Effector memory CD8-positive, alpha-beta T cell (primary cell): ENCODE data around the gene HDAC7.
A peak's percentile ranks its signal among the peaks of the same experiment; 100 is the strongest.

Source experiments
- ATAC-seq: fragments of 150-1000 bp; cut with Tn5 transposase; replicated peaks from 2 replicates; pipeline ENCODE4 v1.10.0; 2021; ENCODE audit warnings: mild to moderate bottlenecking, moderate library complexity
- DNase-seq, 3 experiments: peaks; one replicate each; pipeline ENCODE4 v3.0.0; 2021
- H3K27ac Mint-ChIP-seq, 2 donors: one replicate each; pipeline ENCODE4 v1.8.0; 2022; ENCODE audit warnings: mild to moderate bottlenecking in 2 of 2, mixed read lengths in 2 of 2, moderate library complexity in 2 of 2
- H3K27me3 Mint-ChIP-seq, 2 donors: one replicate each; pipeline ENCODE4 v1.8.0; 2022; ENCODE audit warnings: mixed read lengths in 2 of 2
- H3K36me3 Mint-ChIP-seq: one replicate; pipeline ENCODE4 v1.8.0; 2022; ENCODE audit warnings: mild to moderate bottlenecking, moderate library complexity, mixed read lengths; ENCODE audit not compliant: insufficient read depth
- H3K4me1 Mint-ChIP-seq, 2 donors: one replicate each; pipeline ENCODE4 v1.8.0; 2022; ENCODE audit warnings: low read depth in 2 of 2, mixed read lengths in 2 of 2
- H3K4me3 Mint-ChIP-seq, 2 donors: one replicate each; pipeline ENCODE4 v1.8.0; 2022; ENCODE audit warnings: mild to moderate bottlenecking in 2 of 2, mixed read lengths in 2 of 2, moderate library complexity in 2 of 2
- H3K9me3 Mint-ChIP-seq, 2 donors: one replicate each; pipeline ENCODE4 v1.8.0; 2022; ENCODE audit warnings: mixed read lengths in 2 of 2

The HDAC7 gene

GRCh38 chr12:47798382-47798948 is 21.2 kb downstream of the HDAC7 start:
- Mint-ChIP-seq H3K27ac (no peak overlapping the region), H3K27me3 (no peaks in the 10 kb centered on the region), H3K9me3 (no peaks in the 10 kb centered on the region), H3K4me3 (no peak overlapping the region), H3K36me3 (peaks cover 38% of the 10 kb centered on the region), H3K4me1 (peaks cover 32 to 34% of the 10 kb centered on the region in 2 donors)
- DNase-seq (no peak), ATAC-seq (no peak)

- Mint-ChIP-seq H3K9me3 (no peaks in the 10 kb centered on the region), H3K27me3 (no peaks in the 10 kb centered on the region), H3K4me1 (peaks cover 24% of the 10 kb centered on the region in 2 donors), H3K4me3 (no peak overlapping the region), H3K36me3 (peaks cover 46% of the 10 kb centered on the region), H3K27ac (peak overlapping the region; percentile 36 to 45)
- ATAC-seq (peak; percentile 84), DNase-seq (peak; percentile 27 to 38 (median 33))
Measured at GRCh38 chr12:47797441-47797840, 22.3 kb downstream of the HDAC7 start.

- Mint-ChIP-seq H3K4me3 (no peak overlapping the region), H3K27me3 (no peaks in the 10 kb centered on the region), H3K4me1 (peaks cover 14 to 15% of the 10 kb centered on the region in 2 donors), H3K9me3 (no peaks in the 10 kb centered on the region), H3K36me3 (peaks cover 56% of the 10 kb centered on the region), H3K27ac (no peak overlapping the region)
- no peak for DNase-seq
- ATAC-seq: no peak
Measured at GRCh38 chr12:47795814-47796411, 23.8 kb downstream of the HDAC7 start.

- peak overlapping the region in 1 of 2 donors; percentile 46 for H3K27ac Mint-ChIP-seq
- DNase-seq: no peak
- H3K27me3 Mint-ChIP-seq: no peaks in the 10 kb centered on the region
- no peak for ATAC-seq
- no peaks in the 10 kb centered on the region for H3K9me3 Mint-ChIP-seq
- H3K36me3 Mint-ChIP-seq: peaks cover 60% of the 10 kb centered on the region
- H3K4me1 Mint-ChIP-seq: peaks cover 9 to 12% of the 10 kb centered on the region in 2 donors
- no peak overlapping the region for H3K4me3 Mint-ChIP-seq
Measured at GRCh38 chr12:47795121-47795813, 24.4 kb downstream of the HDAC7 start.

GRCh38 chr12:47794679-47795078 is 25.0 kb downstream of the HDAC7 start:
- Mint-ChIP-seq H3K27me3 (no peaks in the 10 kb centered on the region), H3K4me1 (peaks cover 9% of the 10 kb centered on the region in 2 donors), H3K36me3 (peaks cover 60% of the 10 kb centered on the region), H3K9me3 (no peaks in the 10 kb centered on the region), H3K27ac (no peak overlapping the region), H3K4me3 (no peak overlapping the region)
- ATAC-seq (no peak), DNase-seq (no peak)

GRCh38 chr12:47793015-47793681 is 26.6 kb downstream of the HDAC7 start:
- no peak for ATAC-seq
- Mint-ChIP-seq H3K27ac (peak overlapping the region; percentile 26 to 52), H3K4me3 (no peak overlapping the region)

GRCh38 chr12:47791874-47792273 is 27.8 kb downstream of the HDAC7 start:
- Mint-ChIP-seq H3K4me1 (no peaks in the 10 kb centered on the region), H3K4me3 (no peak overlapping the region), H3K9me3 (no peaks in the 10 kb centered on the region), H3K27ac (peak overlapping the region in 1 of 2 donors; percentile 83), H3K27me3 (no peaks in the 10 kb centered on the region), H3K36me3 (peaks cover 61% of the 10 kb centered on the region)
- no peak for DNase-seq
- no peak for ATAC-seq

More at GRCh38 chr12:47793015-47793681, 26.6 kb downstream of the HDAC7 start:
- Mint-ChIP-seq H3K27me3 (no peaks in the 10 kb centered on the region), H3K36me3 (peaks cover 65% of the 10 kb centered on the region), H3K9me3 (no peaks in the 10 kb centered on the region), H3K4me1 (peaks cover 4 to 6% of the 10 kb centered on the region in 2 donors)
- no peak for DNase-seq

GRCh38 chr12:47791351-47791746 is 28.4 kb downstream of the HDAC7 start:
- no peak overlapping the region for H3K27ac Mint-ChIP-seq
- H3K36me3 Mint-ChIP-seq: peaks cover 60% of the 10 kb centered on the region
- no peak overlapping the region for H3K4me3 Mint-ChIP-seq
- no peak for DNase-seq
- H3K27me3 Mint-ChIP-seq: no peaks in the 10 kb centered on the region
- H3K9me3 Mint-ChIP-seq: no peaks in the 10 kb centered on the region
- no peak for ATAC-seq
- no peaks in the 10 kb centered on the region for H3K4me1 Mint-ChIP-seq

- DNase-seq (no peak), ATAC-seq (no peak)
- H3K36me3 Mint-ChIP-seq: peaks cover 59% of the 10 kb centered on the region
- no peak overlapping the region for H3K4me3 Mint-ChIP-seq
- no peaks in the 10 kb centered on the region for H3K4me1 Mint-ChIP-seq
- peak overlapping the region in 1 of 2 donors; percentile 17 for H3K27ac Mint-ChIP-seq
- no peaks in the 10 kb centered on the region for H3K9me3 Mint-ChIP-seq
- no peaks in the 10 kb centered on the region for H3K27me3 Mint-ChIP-seq
Measured at GRCh38 chr12:47790676-47791350, 28.9 kb downstream of the HDAC7 start.

- no peaks in the 10 kb centered on the region for H3K4me1 Mint-ChIP-seq
- DNase-seq (no peak), ATAC-seq (no peak)
- H3K36me3 Mint-ChIP-seq: peaks cover 55% of the 10 kb centered on the region
- H3K27ac Mint-ChIP-seq: peak overlapping the region in 1 of 2 donors; percentile 17
- no peaks in the 10 kb centered on the region for H3K27me3 Mint-ChIP-seq
- H3K4me3 Mint-ChIP-seq: no peak overlapping the region
- H3K9me3 Mint-ChIP-seq: no peaks in the 10 kb centered on the region
Measured at GRCh38 chr12:47789712-47790489, 29.8 kb downstream of the HDAC7 start.

GRCh38 chr12:47789141-47789540 is 30.6 kb downstream of the HDAC7 start:
- ATAC-seq: no peak
- DNase-seq: no peak
- Mint-ChIP-seq H3K36me3 (peaks cover 55% of the 10 kb centered on the region), H3K4me3 (no peak overlapping the region), H3K9me3 (no peaks in the 10 kb centered on the region), H3K4me1 (peaks cover 0 to 4% of the 10 kb centered on the region in 2 donors), H3K27ac (no peak overlapping the region), H3K27me3 (no peaks in the 10 kb centered on the region)

GRCh38 chr12:47787596-47788319 is 31.9 kb downstream of the HDAC7 start:
- DNase-seq (no peak), ATAC-seq (no peak)
- Mint-ChIP-seq H3K4me3 (no peak overlapping the region), H3K27ac (peak overlapping the region; percentile 0 to 71), H3K27me3 (no peaks in the 10 kb centered on the region), H3K4me1 (peaks cover 2 to 5% of the 10 kb centered on the region in 2 donors), H3K36me3 (peaks cover 44% of the 10 kb centered on the region), H3K9me3 (no peaks in the 10 kb centered on the region)
